Measurements from ENCODE around the gene PALS2.

Gene PALS2

GRCh38 chr7:24574386-24574785, 1.1 kb downstream of the PALS2 start:
- no peak for TF ChIP-seq EZH2 (IDR thresholded peaks at IDR 0.05; ENCODE audit: borderline replicate concordance, low read depth, low read length, severe bottlenecking)
- peaks cover 34% of the 10 kb centered on the region for H3K4me1 ChIP-seq (ENCODE audit: insufficient read depth, low read length)
- H4K20me1 ChIP-seq (ENCODE audit: insufficient read depth, low read length), result peaks cover 38% of the 10 kb centered on the region
- peaks cover 46% of the 10 kb centered on the region for H3K79me2 ChIP-seq (ENCODE audit: insufficient read depth, low read length)
- H3K27ac ChIP-seq (ENCODE audit: low read length), result peak overlapping the region; percentile 6
- H3K27me3 ChIP-seq (ENCODE audit: insufficient read depth, low read length, poor library complexity), result peaks cover 36% of the 10 kb centered on the region
- ATAC-seq (ENCODE audit: insufficient read depth, low read depth) (peak; percentile 7; the same call in 2 of the 3 replicates), DNase-seq (no peak)
- H3K9me3 ChIP-seq (ENCODE audit: insufficient read depth, low read length, severe bottlenecking), result no peaks in the 10 kb centered on the region
- H3K4me2 ChIP-seq (ENCODE audit: insufficient read depth, low read length), result peak overlapping the region; percentile 87
- H3K4me3 ChIP-seq (ENCODE audit: low read depth in 1 of 2, low read length in 2 of 2), result peak overlapping the region; percentile 38 to 70
- H3K9ac ChIP-seq (ENCODE audit: low read depth, low read length), result peak overlapping the region; percentile 72
- H3K36me3 ChIP-seq (ENCODE audit: insufficient read depth, low read length), result no peaks in the 10 kb centered on the region
- peak overlapping the region; percentile 63 for H2AFZ ChIP-seq (ENCODE audit: low read depth, low read length)

GRCh38 chr7:24574950-24575349, 1.7 kb downstream of the PALS2 start:
- Histone ChIP-seq H3K36me3 (ENCODE audit: insufficient read depth, low read length) (no peaks in the 10 kb centered on the region), H3K4me1 (ENCODE audit: insufficient read depth, low read length) (peaks cover 34% of the 10 kb centered on the region), H2AFZ (ENCODE audit: low read depth, low read length) (peak overlapping the region; percentile 63), H3K9ac (ENCODE audit: low read depth, low read length) (peak overlapping the region; percentile 72), H3K27ac (ENCODE audit: low read length) (peak overlapping the region; percentile 6; the same call in 1 of the 2 replicates), H4K20me1 (ENCODE audit: insufficient read depth, low read length) (peaks cover 40% of the 10 kb centered on the region), H3K4me2 (ENCODE audit: insufficient read depth, low read length) (peak overlapping the region; percentile 87), H3K4me3 (ENCODE audit: low read depth in 1 of 2, low read length in 2 of 2) (peak overlapping the region; percentile 38 to 70; a peak in 3 of 4 replicates), H3K9me3 (ENCODE audit: insufficient read depth, low read length, severe bottlenecking) (no peaks in the 10 kb centered on the region), H3K79me2 (ENCODE audit: insufficient read depth, low read length) (peaks cover 51% of the 10 kb centered on the region), H3K27me3 (ENCODE audit: insufficient read depth, low read length, poor library complexity) (peaks cover 30% of the 10 kb centered on the region)
- no peak for ATAC-seq (ENCODE audit: insufficient read depth, low read depth)
- TF ChIP-seq EZH2 (IDR thresholded peaks at IDR 0.05; ENCODE audit: borderline replicate concordance, low read depth, low read length, severe bottlenecking) (no peak), CTCF (IDR thresholded peaks at IDR 0.05; ENCODE audit: borderline replicate concordance, extremely low read depth, low read length, poor library complexity, severe bottlenecking) (no peak)
- DNase-seq, result no peak

GRCh38 chr7:24576171-24577025, 3.1 kb downstream of the PALS2 start:
- H3K79me2 ChIP-seq (ENCODE audit: insufficient read depth, low read length), result peaks cover 64% of the 10 kb centered on the region
- no peak for ATAC-seq (ENCODE audit: insufficient read depth, low read depth)
- no peak overlapping the region for H3K27ac ChIP-seq (ENCODE audit: low read length)
- H3K9me3 ChIP-seq (ENCODE audit: insufficient read depth, low read length, severe bottlenecking), result no peaks in the 10 kb centered on the region
- peak overlapping the region; percentile 87; the same call in 1 of the 2 replicates for H3K4me2 ChIP-seq (ENCODE audit: insufficient read depth, low read length)
- H3K4me3 ChIP-seq (ENCODE audit: low read depth in 1 of 2, low read length in 2 of 2), result no peak overlapping the region
- H2AFZ ChIP-seq (ENCODE audit: low read depth, low read length), result no peak overlapping the region
- peaks cover 34% of the 10 kb centered on the region for H3K4me1 ChIP-seq (ENCODE audit: insufficient read depth, low read length)
- H4K20me1 ChIP-seq (ENCODE audit: insufficient read depth, low read length), result peaks cover 53% of the 10 kb centered on the region
- peaks cover 16% of the 10 kb centered on the region for H3K27me3 ChIP-seq (ENCODE audit: insufficient read depth, low read length, poor library complexity)
- H3K9ac ChIP-seq (ENCODE audit: low read depth, low read length), result no peak overlapping the region
- no peaks in the 10 kb centered on the region for H3K36me3 ChIP-seq (ENCODE audit: insufficient read depth, low read length)
- peak; percentile 29 for DNase-seq
- no peak for TF ChIP-seq EZH2 (IDR thresholded peaks at IDR 0.05; ENCODE audit: borderline replicate concordance, low read depth, low read length, severe bottlenecking)
- peak; percentile 73 for TF ChIP-seq CTCF (IDR thresholded peaks at IDR 0.05; ENCODE audit: borderline replicate concordance, extremely low read depth, low read length, poor library complexity, severe bottlenecking)

- no peak overlapping the region for H3K27ac ChIP-seq (ENCODE audit: low read length)
- no peak overlapping the region for H3K4me2 ChIP-seq (ENCODE audit: insufficient read depth, low read length)
- peaks cover 25% of the 10 kb centered on the region for H3K4me1 ChIP-seq (ENCODE audit: insufficient read depth, low read length)
- DNase-seq, result no peak
- no peak for ATAC-seq (ENCODE audit: insufficient read depth, low read depth)
- H3K79me2 ChIP-seq (ENCODE audit: insufficient read depth, low read length), result peaks cover 67% of the 10 kb centered on the region
- peaks cover 51% of the 10 kb centered on the region; the same call in 1 of the 2 replicates for H4K20me1 ChIP-seq (ENCODE audit: insufficient read depth, low read length)
- no peaks in the 10 kb centered on the region for H3K27me3 ChIP-seq (ENCODE audit: insufficient read depth, low read length, poor library complexity)
- no peaks in the 10 kb centered on the region for H3K9me3 ChIP-seq (ENCODE audit: insufficient read depth, low read length, severe bottlenecking)
- H3K9ac ChIP-seq (ENCODE audit: low read depth, low read length), result no peak overlapping the region
- no peak overlapping the region for H2AFZ ChIP-seq (ENCODE audit: low read depth, low read length)
- H3K36me3 ChIP-seq (ENCODE audit: insufficient read depth, low read length), result no peaks in the 10 kb centered on the region
- no peak overlapping the region for H3K4me3 ChIP-seq (ENCODE audit: low read depth in 1 of 2, low read length in 2 of 2)
- no peak for TF ChIP-seq EZH2 (IDR thresholded peaks at IDR 0.05; ENCODE audit: borderline replicate concordance, low read depth, low read length, severe bottlenecking)
- TF ChIP-seq CTCF (IDR thresholded peaks at IDR 0.05; ENCODE audit: borderline replicate concordance, extremely low read depth, low read length, poor library complexity, severe bottlenecking), result no peak
Measured at GRCh38 chr7:24578052-24578451, 4.8 kb downstream of the PALS2 start.

Measured in DND-41 (cell line).